Kidney (tissue), 14 donors: ENCODE data around the gene SLAMF9. TPM values are rescaled to one million over a fixed set of nuclear protein-coding genes. Genes with fewer than 3 reads are reported as not detected.

ENCODE experiments used
- DNase-seq, 5 donors: peaks; one replicate each; pipeline ENCODE4 v3.0.0-alpha.2; 2013 to 2020
- FAIRE-seq: peaks from 2 replicates; lab custom pipeline; 2012; peaks lifted over from hg19 to GRCh38; lab: Jason Lieb, UNC
- H3K27ac ChIP-seq, 2 donors: one replicate each; pipeline ENCODE4 v1.7.0; 2013; ENCODE audit warnings: low read depth in 2 of 2, low read length in 2 of 2, inconsistent platforms in 1 of 2
- H3K27me3 ChIP-seq: one replicate; pipeline ENCODE4 v1.7.1; 2013; ENCODE audit warnings: low read length, inconsistent platforms; ENCODE audit not compliant: control insufficient read depth, insufficient read depth
- H3K36me3 ChIP-seq, 3 donors: one replicate each; pipeline versions ENCODE4 v1.7.0 to v1.7.1; 2013; ENCODE audit warnings: low read length in 3 of 3, control low read depth in 1 of 3, inconsistent platforms in 1 of 3; ENCODE audit not compliant: insufficient read depth in 3 of 3, control insufficient read depth in 2 of 3
- H3K4me1 ChIP-seq, 3 donors: one replicate each; pipeline versions ENCODE4 v1.7.0 to v1.7.1; 2013; ENCODE audit warnings: low read length in 3 of 3, inconsistent platforms in 1 of 3, low read depth in 1 of 3; ENCODE audit not compliant: control insufficient read depth in 2 of 3, insufficient read depth in 2 of 3
- H3K4me3 ChIP-seq, 3 donors: one replicate each; pipeline versions ENCODE4 v1.7.0 to v1.8.1; 2013; ENCODE audit warnings: low read length in 3 of 3, control low read depth in 1 of 3, inconsistent platforms in 1 of 3
- H3K9ac ChIP-seq, 3 donors: one replicate each; pipeline versions ENCODE4 v1.7.0 to v1.7.1; 2013; ENCODE audit warnings: low read length in 3 of 3, control low read depth in 1 of 3, inconsistent platforms in 1 of 3
- H3K9me3 ChIP-seq, 3 donors: one replicate each; pipeline versions ENCODE4 v1.7.0 to v1.7.1; 2013; ENCODE audit warnings: low read length in 3 of 3, control low read depth in 1 of 3, inconsistent platforms in 1 of 3; ENCODE audit not compliant: control insufficient read depth in 2 of 3, insufficient read depth in 1 of 3
- CTCF ChIP-seq: IDR thresholded peaks from 3 replicates; pipeline ENCODE4 v1.5.1; 2012; ENCODE audit warnings: mild to moderate bottlenecking, moderate library complexity, borderline replicate concordance; ENCODE audit not compliant: insufficient read depth; ENCODE audit errors: extremely low read depth
- intact Hi-C: fragments of 100-400 bp; cut with DNase I; formaldehyde crosslinking; loops from one replicate; pipeline ENCODE4 v1.11.1; 2022
- polyA plus RNA-seq: library from polyadenylated mRNA; stranded (reverse); fragments of 350-450 nt; fragmentation: Illumina TruSeq; extraction: RNeasy Lipid Tissue Mini Kit (QIAGEN cat#74804); gene quantifications from one replicate; pipeline ENCODE4 v1.2.3, GENCODE V29; 2014; ENCODE audit warnings: low read depth, low replicate concordance; ENCODE audit not compliant: insufficient read depth
- total RNA-seq: library from RNA; stranded (reverse); fragmentation: NEBNext Ultra II Directional; extraction: Animal tissue kit (Norgen Biotek cat#: 25700); gene quantifications from one replicate; pipeline ENCODE4 v1.2.1, GENCODE V29; 2021
- donor health status: control.
- donor health status: control.
- donor health status: control.
- donor health status: control.
- donor health status: control.
- donor health status: DM: yes; HTN: yes; CAD: no.
- donor health status: Normal renal cell carcinoma (clear cell type).

The SLAMF9 gene
- total and polyA plus RNA-seq, 2 donors from 2014 or later: not detected

GRCh38 chr1:159922511-159923202 is 31.4 kb downstream of the SLAMF9 start:
- peak overlapping the region; percentile 11 to 97 (median 76) for H3K4me3 ChIP-seq
- H3K36me3 ChIP-seq: peaks cover 0 to 23% (median 19%) of the 10 kb centered on the region in 3 donors
- H3K27ac ChIP-seq: peak overlapping the region; percentile 95 to 98
- no peak for FAIRE-seq
- H3K9ac ChIP-seq: peak overlapping the region in 1 of 3 donors; percentile 99
- TF ChIP-seq CTCF: no peak
- peak; percentile 73 to 94 (median 87) for DNase-seq
- no peaks in the 10 kb centered on the region for H3K9me3 ChIP-seq
- intact Hi-C loops: no loop called here
- no peaks in the 10 kb centered on the region for H3K27me3 ChIP-seq
- peaks cover 2 to 25% (median 9%) of the 10 kb centered on the region in 3 donors for H3K4me1 ChIP-seq

GRCh38 chr1:159921700-159922504 is 32.1 kb downstream of the SLAMF9 start:
- Histone ChIP-seq H3K36me3 (peaks cover 0 to 28% (median 19%) of the 10 kb centered on the region in 3 donors), H3K27me3 (no peaks in the 10 kb centered on the region), H3K27ac (peak overlapping the region; percentile 95 to 98), H3K4me3 (peak overlapping the region in 2 of 3 donors; percentile 76 to 97), H3K9ac (peak overlapping the region in 1 of 3 donors; percentile 99), H3K9me3 (no peaks in the 10 kb centered on the region), H3K4me1 (peaks cover 2 to 25% (median 9%) of the 10 kb centered on the region in 3 donors)
- intact Hi-C loops: no loop called here
- TF ChIP-seq CTCF: no peak
- no peak for FAIRE-seq
- DNase-seq: peak in 2 of 5 donors; percentile 62 to 86

GRCh38 chr1:159921251-159921650 is 32.8 kb downstream of the SLAMF9 start:
- Histone ChIP-seq H3K36me3 (peaks cover 0 to 28% (median 19%) of the 10 kb centered on the region in 3 donors), H3K4me1 (peaks cover 2 to 29% (median 9%) of the 10 kb centered on the region in 3 donors), H3K4me3 (no peak overlapping the region), H3K9me3 (no peaks in the 10 kb centered on the region), H3K27ac (peak overlapping the region in 1 of 2 donors; percentile 95), H3K9ac (peak overlapping the region in 1 of 3 donors; percentile 46), H3K27me3 (no peaks in the 10 kb centered on the region)
- TF ChIP-seq CTCF: no peak
- intact Hi-C loops: no loop called here
- no peak for DNase-seq
- no peak for FAIRE-seq
